GM12878 (cell line): ENCODE results near the gene DVL2. TPM values are rescaled to one million over a fixed set of nuclear protein-coding genes. Genes with fewer than 3 reads are reported as not detected.

Experiments
- CBX3 ChIP-seq: fragments of 200-600 bp; sonication (generic); IDR thresholded peaks from 2 replicates; pipeline ENCODE4 v1.6.1; 2016; ENCODE audit warnings: low read depth, borderline replicate concordance
- CEBPZ ChIP-seq: fragments of 150-350 bp; IDR thresholded peaks from 2 replicates; pipeline ENCODE4 v1.6.1; 2016; ENCODE audit warnings: low read depth, low read length
- CHD1 ChIP-seq: IDR thresholded peaks from 2 replicates; pipeline ENCODE4 v1.6.1; 2012; ENCODE audit warnings: low read depth, low read length, improper control_type of control experiment
- CHD2 ChIP-seq: IDR thresholded peaks from 2 replicates; pipeline ENCODE4 v1.6.1; 2011; ENCODE audit warnings: low read depth, low read length, improper control_type of control experiment, borderline replicate concordance
- EGR1 ChIP-seq, 2 experiments: IDR thresholded peaks; 1 replicate in 1 of 2; 2 replicates in 1 of 2; pipeline ENCODE4 v1.6.1; 2011 to 2012; ENCODE audit warnings: low read depth in 2 of 2, low read length in 2 of 2, borderline replicate concordance in 1 of 2, mild to moderate bottlenecking in 1 of 2, moderate library complexity in 1 of 2
- ETV6 ChIP-seq, 2 experiments: fragments of 450-650 bp in 1 of 2; IDR thresholded peaks in 1 of 2; conservative IDR thresholded peaks in 1 of 2; 2 replicates each; pipeline ENCODE4 v1.6.1; 2014; ENCODE audit warnings: antibody characterized with exemption in 1 of 2, borderline replicate concordance in 1 of 2, low read depth in 1 of 2, mild to moderate bottlenecking in 1 of 2, moderate library complexity in 1 of 2
- EZH2 ChIP-seq: IDR thresholded peaks from 2 replicates; pipeline ENCODE4 v1.6.1; 2012; ENCODE audit warnings: low read depth, mild to moderate bottlenecking, control low read depth, inconsistent platforms, low read length, borderline replicate concordance; ENCODE audit not compliant: control insufficient read depth
- FOS ChIP-seq: IDR thresholded peaks from 3 replicates; pipeline ENCODE4 v1.6.1; 2011; ENCODE audit warnings: borderline replicate concordance; ENCODE audit not compliant: insufficient read length; ENCODE audit errors: extremely low read depth
- KLF5 ChIP-seq: fragments of 450-650 bp; IDR thresholded peaks from 2 replicates; pipeline ENCODE4 v1.6.1; 2014; ENCODE audit warnings: mild to moderate bottlenecking; ENCODE audit not compliant: partially characterized antibody
- NRF1 ChIP-seq: conservative IDR thresholded peaks from 2 replicates; pipeline ENCODE4 v1.6.1; 2011; ENCODE audit warnings: mild to moderate bottlenecking, low read depth, low read length, improper control_type of control experiment
- RCOR1 ChIP-seq: conservative IDR thresholded peaks from 2 replicates; pipeline ENCODE4 v1.6.1; 2012; ENCODE audit warnings: low read depth, low read length, improper control_type of control experiment
- STAT1 ChIP-seq: fragments of 450-650 bp; conservative IDR thresholded peaks from 2 replicates; pipeline ENCODE4 v1.6.1; 2014; ENCODE audit warnings: antibody characterized with exemption, mild to moderate bottlenecking
- YBX1 ChIP-seq: fragments of 450-650 bp; IDR thresholded peaks from 2 replicates; pipeline ENCODE4 v1.6.1; 2016; ENCODE audit warnings: antibody characterized with exemption
- ZBTB11 ChIP-seq: fragments of 450-650 bp; formaldehyde crosslinking; IDR thresholded peaks from 2 replicates; pipeline ENCODE4 v1.5.0; 2022; ENCODE audit warnings: mild to moderate bottlenecking, missing genetic modification characterization
- ZBTB40 ChIP-seq: fragments of 450-650 bp; IDR thresholded peaks from 2 replicates; pipeline ENCODE4 v1.6.1; 2016; ENCODE audit warnings: mild to moderate bottlenecking, moderate library complexity, borderline replicate concordance
- ZNF24 ChIP-seq: fragments of 450-650 bp; IDR thresholded peaks from 2 replicates; pipeline ENCODE4 v1.6.1; 2017; ENCODE audit warnings: antibody characterized with exemption, mild to moderate bottlenecking
- ZNF274 ChIP-seq: IDR thresholded peaks from one replicate; pipeline ENCODE4 v1.8.0; 2011; ENCODE audit not compliant: insufficient read length, insufficient read depth
- ZNF622 ChIP-seq: fragments of 450-650 bp; IDR thresholded peaks from 2 replicates; pipeline ENCODE4 v1.6.1; 2017; ENCODE audit warnings: mild to moderate bottlenecking, inconsistent platforms
- polyA plus RNA-seq, 11 experiments: library from polyadenylated mRNA; depleted of rRNA in 4 of 11; unstranded in 6 of 11; stranded (reverse) in 5 of 11; fragments of >200 nt; fragmentation: Nextera tagmentation in 4 of 11; fragmentation: Illumina TruSeq in 1 of 11; extraction: Ambion mirVana in 4 of 11; extraction: Trizol in 1 of 11; gene quantifications; 1 replicate in 1 of 11; 2 replicates in 10 of 11; pipeline versions ENCODE4 v1.2.1 to v1.2.3, GENCODE V29; 2011 to 2016; ENCODE audit warnings: inconsistent platforms in 2 of 11, missing spikeins in 2 of 11, low read depth in 1 of 11
- total RNA-seq, 4 experiments: library from RNA; depleted of rRNA in 3 of 4; stranded (reverse); fragments of >200 nt in 3 of 4; fragmentation: Illumina TruSeq in 1 of 4; extraction: Trizol in 1 of 4; gene quantifications; 2 replicates each; pipeline versions ENCODE4 v1.2.1 to v1.2.3, GENCODE V29; 2013 to 2021

Gene DVL2
- total and polyA plus RNA-seq, 10 of the 15 experiments (the other 5 are each of a cell fraction or from before 2014, with no cell fraction given) = 0.97 to 44.8 (median 23.2) TPM

- TF ChIP-seq ZBTB40 (0 out of 2 replicates have a peak, but pooled peaks have one; percentile 4), ETV6 (conservative IDR thresholded peaks at IDR 0.05 in 1 of 2, IDR thresholded peaks at IDR 0.05 in 1 of 2; ENCODE audit: borderline replicate concordance in 1 of 2, low read depth in 1 of 2) (no peak), CHD1 (no peak), ZNF24 (peak; percentile 66), RCOR1 (no peak), STAT1 (no peak), CHD2 (peak; percentile 85), EZH2 (no peak), KLF5 (no peak), ZBTB11 (no peak), EGR1 (IDR thresholded peaks at IDR 0.05; ENCODE audit: borderline replicate concordance in 1 of 2, low read depth in 2 of 2, low read length in 2 of 2) (peak in 1 of 2 experiments; percentile 87; a peak in 2 of 3 replicates), FOS (no peak), ZNF622 (no peak), CBX3 (no peak), NRF1 (no peak), YBX1 (no peak), ZNF274 (no peak), CEBPZ (no peak)
Measured at GRCh38 chr17:7241783-7242716, 7.7 kb upstream of the DVL2 start, which contains the start of gene GABARAP (continued).
